HG02870 (cell line): ENCODE measurements around the gene ZNF483.
"Not testable (repeated sequence)": the region's sequence is repeated elsewhere in the genome, so short reads cannot be mapped to it uniquely, and the experiment has no call there.

Experiments
- ATAC-seq: cut with Tn5 transposase; IDR thresholded peaks from one replicate; pipeline ENCODE4 v1.9.1; 2021; ENCODE audit warnings: mild to moderate bottlenecking, moderate library complexity; ENCODE audit not compliant: unreplicated experiment

Gene ZNF483

GRCh38 chr9:111610149-111610548 lies 85.2 kb downstream of the ZNF483 start:
- no peak for ATAC-seq

DNA sequence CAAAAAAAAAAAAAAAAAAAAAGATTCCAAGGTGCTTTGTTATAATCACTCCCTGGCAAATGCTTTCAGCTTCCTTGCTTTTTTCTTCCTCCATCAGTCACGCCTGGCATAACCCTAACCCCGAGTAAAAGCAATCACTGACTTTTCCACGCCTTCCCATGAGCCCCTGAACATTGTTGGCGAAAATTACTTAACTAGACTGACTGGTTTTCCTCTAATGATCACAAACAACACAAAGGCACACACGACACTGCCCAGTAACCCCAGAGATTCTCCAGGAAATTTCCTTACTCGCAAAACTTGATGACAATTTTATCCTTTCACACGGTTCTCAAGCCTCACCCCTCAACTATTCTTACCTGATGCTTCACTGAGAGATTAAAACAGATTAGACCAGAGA lies 85.9 kb downstream of the ZNF483 start:
- no peak for ATAC-seq

GRCh38 chr9:111613436-111614040 lies 88.6 kb downstream of the ZNF483 start:
- no peak for ATAC-seq

- ATAC-seq: no peak
Measured at GRCh38 chr9:111615928-111616327, 90.9 kb downstream of the ZNF483 start.

- not testable (repeated sequence) for ATAC-seq
Measured at GRCh38 chr9:111617349-111617748, 92.4 kb downstream of the ZNF483 start.

GRCh38 chr9:111621895-111622480 lies 97.0 kb downstream of the ZNF483 start:
- no peak for ATAC-seq

GRCh38 chr9:111622626-111623025 lies 97.6 kb downstream of the ZNF483 start:
- ATAC-seq: no peak
